Endothelial cell of umbilical vein (primary cell): Measurements from ENCODE around the gene C3. TPM values are rescaled to one million over a fixed set of nuclear protein-coding genes. Genes with fewer than 3 reads are reported as not detected.

Source experiments
- BruUV-seq: library from RNA; stranded (reverse); fragments of 400-500 nt; replicated peaks from 2 replicates; lab custom pipeline; 2021; lab: Mats Ljungman, UMichigan
- CTCF ChIA-PET: fragments of 300-600, 350-600 bp; sonication (Branson Sonifier 250); formaldehyde crosslinking; loops from one replicate; lab custom pipeline; 2021; ENCODE audit warnings: antibody characterized with exemption, inconsistent platforms; lab: Charles Lee
- POLR2A ChIA-PET: fragments of 300-600, 350-600 bp; sonication (Branson Sonifier 250); formaldehyde crosslinking; loops from one replicate; lab custom pipeline; 2021; ENCODE audit warnings: antibody characterized with exemption, inconsistent platforms; lab: Charles Lee
- DNase-seq: peaks from one replicate; pipeline ENCODE4 v3.0.0-alpha.2; 2011; ENCODE audit warnings: low read depth, low spot score
- FAIRE-seq: peaks from 2 replicates; lab custom pipeline; 2011; peaks lifted over from hg19 to GRCh38; lab: Jason Lieb, UNC
- H2AFZ ChIP-seq: 2 replicates; pipeline ENCODE4 v1.6.0; 2012; ENCODE audit warnings: low read depth, low read length, control low read depth, inconsistent platforms
- H3K27ac ChIP-seq: 2 replicates; pipeline ENCODE4 v1.5.1; 2011; ENCODE audit warnings: low read depth, mild to moderate bottlenecking, control low read depth, low read length, moderate library complexity; ENCODE audit not compliant: insufficient read depth
- H3K27me3 ChIP-seq, 2 experiments: 2 replicates each; pipeline versions ENCODE4 v1.6.0 to v1.6.1; 2011; ENCODE audit warnings: low read length in 2 of 2, mixed read lengths in 1 of 2; ENCODE audit not compliant: control insufficient read depth in 2 of 2, insufficient read depth in 2 of 2
- H3K36me3 ChIP-seq, 2 experiments: 2 replicates in 1 of 2; 3 replicates in 1 of 2; pipeline ENCODE4 v1.5.1; 2011; ENCODE audit warnings: low read length in 2 of 2, mild to moderate bottlenecking in 1 of 2, moderate library complexity in 1 of 2; ENCODE audit not compliant: control insufficient read depth in 2 of 2, insufficient read depth in 2 of 2; ENCODE audit errors: extremely low read depth in 1 of 2
- H3K4me1 ChIP-seq: 3 replicates; pipeline ENCODE4 v1.5.1; 2011; ENCODE audit warnings: mild to moderate bottlenecking, low read length; ENCODE audit not compliant: control insufficient read depth, insufficient read depth; ENCODE audit errors: extremely low read depth
- H3K4me2 ChIP-seq: 2 replicates; pipeline ENCODE4 v1.6.1; 2011; ENCODE audit warnings: low read length, control low read depth, mixed read lengths; ENCODE audit not compliant: insufficient read depth
- H3K4me3 ChIP-seq, 3 experiments: fragments of 200-600 bp in 1 of 3; sonication (generic), shearing (Covaris generic) in 1 of 3; replicated peaks in 1 of 3; 2 replicates each; pipeline ENCODE4 v1.5.1; 2011 to 2016; ENCODE audit warnings: control low read depth in 3 of 3, low read length in 3 of 3, mild to moderate bottlenecking in 2 of 3, inconsistent platforms in 1 of 3, low read depth in 1 of 3, moderate library complexity in 1 of 3; ENCODE audit not compliant: insufficient read depth in 1 of 3
- H3K79me2 ChIP-seq: 2 replicates; pipeline ENCODE4 v1.6.0; 2012; ENCODE audit warnings: low read length, inconsistent platforms; ENCODE audit not compliant: control insufficient read depth, insufficient read depth
- H3K9ac ChIP-seq: replicated peaks from 2 replicates; pipeline ENCODE3; 2011; ENCODE audit warnings: low read length, control low read depth; ENCODE audit not compliant: insufficient read depth; ENCODE audit errors: extremely low read depth
- H3K9me1 ChIP-seq: replicated peaks from 3 replicates; pipeline ENCODE4 v1.6.0; 2011; ENCODE audit warnings: mild to moderate bottlenecking, low read length; ENCODE audit not compliant: control insufficient read depth, insufficient read depth; ENCODE audit errors: extremely low read depth
- H3K9me3 ChIP-seq: replicated peaks from 2 replicates; pipeline ENCODE4 v1.5.1; 2012; ENCODE audit warnings: low read length, inconsistent platforms; ENCODE audit not compliant: control insufficient read depth, insufficient read depth
- H4K20me1 ChIP-seq: replicated peaks from 2 replicates; pipeline ENCODE3; 2011; ENCODE audit warnings: mild to moderate bottlenecking, low read length; ENCODE audit not compliant: control insufficient read depth, insufficient read depth; ENCODE audit errors: extremely low read depth
- CTCF ChIP-seq, 2 donors: IDR thresholded peaks; 1 replicate in 1 of 2; 2 replicates in 1 of 2; pipeline ENCODE4 v1.5.1; 2011; ENCODE audit warnings: low read length in 2 of 2, mild to moderate bottlenecking in 2 of 2, moderate library complexity in 2 of 2, control low read depth in 1 of 2, inconsistent platforms in 1 of 2, low read depth in 1 of 2; ENCODE audit not compliant: insufficient read depth in 1 of 2; ENCODE audit errors: extremely low read depth in 1 of 2
- EZH2 ChIP-seq: IDR thresholded peaks from 2 replicates; pipeline ENCODE4 v1.6.1; 2012; ENCODE audit warnings: borderline replicate concordance, low read depth, mild to moderate bottlenecking, moderate library complexity, low read length, inconsistent platforms; ENCODE audit not compliant: severe bottlenecking
- FOS ChIP-seq: IDR thresholded peaks from 2 replicates; pipeline ENCODE4 v1.6.1; 2011; ENCODE audit warnings: mild to moderate bottlenecking, low read length, moderate library complexity, borderline replicate concordance; ENCODE audit not compliant: insufficient read depth
- GATA2 ChIP-seq: IDR thresholded peaks from 2 replicates; pipeline ENCODE4 v1.7.0; 2011; ENCODE audit warnings: low read depth, mild to moderate bottlenecking, moderate library complexity, mixed read lengths, low read length; ENCODE audit not compliant: insufficient read length, insufficient read depth
- JUN ChIP-seq: IDR thresholded peaks from 2 replicates; pipeline ENCODE4 v1.6.1; 2011; ENCODE audit warnings: borderline replicate concordance, low read depth; ENCODE audit not compliant: insufficient read length, insufficient read depth
- MAX ChIP-seq: IDR thresholded peaks from 2 replicates; pipeline ENCODE4 v1.6.1; 2011; ENCODE audit not compliant: insufficient read depth, insufficient read length
- MYC ChIP-seq: IDR thresholded peaks from one replicate; pipeline ENCODE4 v1.6.1; 2011; ENCODE audit warnings: mild to moderate bottlenecking, low read depth, low read length
- POLR2A ChIP-seq: IDR thresholded peaks from 2 replicates; pipeline ENCODE4 v1.6.1; 2012; ENCODE audit warnings: low read depth, mild to moderate bottlenecking, control low read depth, low read length
- POLR2AphosphoS5 ChIP-seq: IDR thresholded peaks from 2 replicates; pipeline ENCODE4 v1.6.1; 2012; ENCODE audit warnings: low read depth, mild to moderate bottlenecking, control low read depth, low read length, moderate library complexity; ENCODE audit not compliant: insufficient read depth
- dilution Hi-C: fragments of 300-500 bp; cut with MboI; formaldehyde crosslinking; loops from one replicate; pipeline ENCODE4 v1.15.0; 2019; ENCODE audit warnings: low sequenced_read_pairs; ENCODE audit not compliant: extremely low pct_ligation_motif_present
- intact Hi-C: fragments of 100-400 bp; cut with micrococcal nuclease; formaldehyde crosslinking; loops from one replicate; pipeline ENCODE4 v1.10.0; 2022
- polyA plus RNA-seq, 4 experiments: library from polyadenylated mRNA; depleted of rRNA in 3 of 4; stranded (reverse) in 3 of 4; unstranded in 1 of 4; fragments of >200 nt; gene quantifications; 2 replicates each; pipeline versions ENCODE4 v1.2.1 to v1.2.3, GENCODE V29; 2011 to 2012; ENCODE audit warnings: missing spikeins in 1 of 4
- total RNA-seq: library from RNA; stranded (reverse); gene quantifications from 2 replicates; pipeline ENCODE4 v1.2.3, GENCODE V29; 2021

C3 gene
- total and polyA plus RNA-seq, 2 donors (not counting 3 experiments of a cell fraction or from before 2014, with no cell fraction given): 0.23 TPM; not detected in 1

GRCh38 chr19:6721138-6721474, 656 bp upstream of the C3 start:
- no peak for FAIRE-seq
- H3K4me3 ChIP-seq: no peak overlapping the region
- H3K9me3 ChIP-seq: no peaks in the 10 kb centered on the region
- POLR2A ChIA-PET: no interaction called here
- no peaks in the 10 kb centered on the region for H3K4me1 ChIP-seq
- H4K20me1 ChIP-seq: no peaks in the 10 kb centered on the region
- no TSS peak for BruUV-seq
- CTCF ChIA-PET: no interaction called here
- no peak overlapping the region for H3K9ac ChIP-seq
- no peaks in the 10 kb centered on the region for H3K9me1 ChIP-seq
- no peak overlapping the region for H3K27ac ChIP-seq
- no peaks in the 10 kb centered on the region for H3K36me3 ChIP-seq
- intact Hi-C loops: no loop called here
- H3K79me2 ChIP-seq: no peaks in the 10 kb centered on the region
- TF ChIP-seq JUN: no peak
- TF ChIP-seq FOS: no peak
- TF ChIP-seq EZH2: no peak
- no peaks in the 10 kb centered on the region for H3K27me3 ChIP-seq
- no peak overlapping the region for H2AFZ ChIP-seq
- dilution Hi-C loops: no loop called here
- H3K4me2 ChIP-seq: no peak overlapping the region
- no peak for DNase-seq

- POLR2A ChIA-PET: no interaction called here
- intact Hi-C loops: no loop called here
Observed at GRCh38 chr19:6719992-6720368, 470 bp downstream of the C3 start.

More at GRCh38 chr19:6719992-6720368, 470 bp downstream of the C3 start:
- H2AFZ ChIP-seq: no peak overlapping the region
- no peaks in the 10 kb centered on the region for H3K79me2 ChIP-seq
- CTCF ChIA-PET: no interaction called here
- no peak for DNase-seq
- no TSS peak for BruUV-seq
- no peak overlapping the region for H3K4me3 ChIP-seq
- no peak for FAIRE-seq
- no peak overlapping the region for H3K4me2 ChIP-seq
- no peaks in the 10 kb centered on the region for H3K4me1 ChIP-seq
- H3K9me3 ChIP-seq: no peaks in the 10 kb centered on the region
- dilution Hi-C loops: no loop called here
- TF ChIP-seq CTCF (IDR thresholded peaks at IDR 0.05; ENCODE audit: extremely low read depth in 1 of 2, insufficient read depth in 1 of 2, low read depth in 1 of 2, low read length in 2 of 2) (no peak), GATA2 (no peak), MYC (no peak), JUN (no peak), POLR2A (no peak), EZH2 (no peak), FOS (no peak), POLR2AphosphoS5 (no peak), MAX (no peak)
- no peaks in the 10 kb centered on the region for H3K36me3 ChIP-seq
- H4K20me1 ChIP-seq: no peaks in the 10 kb centered on the region
- no peaks in the 10 kb centered on the region for H3K27me3 ChIP-seq
- H3K9me1 ChIP-seq: no peaks in the 10 kb centered on the region
- H3K9ac ChIP-seq: no peak overlapping the region
- H3K27ac ChIP-seq: no peak overlapping the region
